Measurements from ENCODE around the gene PDE4B.

DNA sequence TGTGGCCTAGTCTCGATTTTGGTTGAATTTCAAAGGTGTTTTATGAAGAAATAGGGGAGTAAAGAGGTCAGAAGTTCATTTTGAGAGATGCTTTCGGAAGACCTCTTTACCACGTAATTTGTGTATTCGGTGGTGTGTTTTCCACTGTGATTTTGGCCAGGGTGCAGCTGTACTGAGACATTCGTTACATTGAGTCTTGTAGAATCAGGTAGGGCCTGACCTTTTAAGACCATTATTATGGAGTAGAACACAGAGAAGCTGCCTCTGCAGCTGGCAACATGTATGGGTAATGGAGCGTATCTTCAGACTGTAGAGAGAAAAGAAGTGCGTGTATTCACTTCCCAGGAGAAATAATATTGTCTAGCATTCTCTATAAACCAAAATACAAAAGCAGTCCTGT, 326.5 kb downstream of the PDE4B start:
- TF ChIP-seq, protein P1, sequence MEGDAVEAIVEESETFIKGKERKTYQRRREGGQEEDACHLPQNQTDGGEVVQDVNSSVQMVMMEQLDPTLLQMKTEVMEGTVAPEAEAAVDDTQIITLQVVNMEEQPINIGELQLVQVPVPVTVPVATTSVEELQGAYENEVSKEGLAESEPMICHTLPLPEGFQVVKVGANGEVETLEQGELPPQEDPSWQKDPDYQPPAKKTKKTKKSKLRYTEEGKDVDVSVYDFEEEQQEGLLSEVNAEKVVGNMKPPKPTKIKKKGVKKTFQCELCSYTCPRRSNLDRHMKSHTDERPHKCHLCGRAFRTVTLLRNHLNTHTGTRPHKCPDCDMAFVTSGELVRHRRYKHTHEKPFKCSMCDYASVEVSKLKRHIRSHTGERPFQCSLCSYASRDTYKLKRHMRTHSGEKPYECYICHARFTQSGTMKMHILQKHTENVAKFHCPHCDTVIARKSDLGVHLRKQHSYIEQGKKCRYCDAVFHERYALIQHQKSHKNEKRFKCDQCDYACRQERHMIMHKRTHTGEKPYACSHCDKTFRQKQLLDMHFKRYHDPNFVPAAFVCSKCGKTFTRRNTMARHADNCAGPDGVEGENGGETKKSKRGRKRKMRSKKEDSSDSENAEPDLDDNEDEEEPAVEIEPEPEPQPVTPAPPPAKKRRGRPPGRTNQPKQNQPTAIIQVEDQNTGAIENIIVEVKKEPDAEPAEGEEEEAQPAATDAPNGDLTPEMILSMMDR (IDR thresholded peaks at IDR 0.05; ENCODE audit: low read length), result no peak
- no peak for TF ChIP-seq EZH2 (IDR thresholded peaks at IDR 0.05; ENCODE audit: borderline replicate concordance, low read length)
